ENCODE measurements around the gene KCNJ16.

- no peak for TF ChIP-seq CTCF (IDR thresholded peaks at IDR 0.05)
- no peak for TF ChIP-seq POLR2A (IDR thresholded peaks at IDR 0.05)
Measured at GRCh38 chr17:70105641-70106040, 30.6 kb downstream of the KCNJ16 start.

Data from esophagus squamous epithelium (tissue), 4 donors.